Peyer's patch (tissue), 4 donors: ENCODE results near the gene LY86. TPM values are rescaled to one million over a fixed set of nuclear protein-coding genes. Genes with fewer than 3 reads are reported as not detected.

Source experiments
- DNase-seq, 3 donors: peaks; one replicate each; pipeline ENCODE4 v3.0.0-alpha.2; 2017 to 2019
- H3K27ac ChIP-seq, 4 donors: fragments of 200-600 bp; sonication (generic); one replicate each; pipeline ENCODE4 v1.5.1; 2016 to 2019
- H3K27me3 ChIP-seq, 2 donors: fragments of 200-600 bp; sonication (generic); one replicate each; pipeline ENCODE4 v1.5.1; 2019
- H3K36me3 ChIP-seq, 3 donors: fragments of 200-600 bp; sonication (generic); one replicate each; pipeline ENCODE4 v1.5.1; 2016 to 2019
- H3K4me1 ChIP-seq, 4 donors: fragments of 200-600 bp; sonication (generic); one replicate each; pipeline ENCODE4 v1.5.1; 2016 to 2019
- H3K4me3 ChIP-seq, 4 donors: fragments of 200-600 bp; sonication (generic); 1 replicate in 3 of 4; 2 replicates in 1 of 4; pipeline ENCODE4 v1.5.1; 2016 to 2019; ENCODE audit warnings: mild to moderate bottlenecking in 1 of 4
- H3K9me3 ChIP-seq, 4 donors: fragments of 200-600 bp; sonication (generic); one replicate each; pipeline ENCODE4 v1.5.1; 2016 to 2019; ENCODE audit warnings: mild to moderate bottlenecking in 1 of 4
- POLR2A ChIP-seq, 2 donors: fragments of 450-650 bp; IDR thresholded peaks; one replicate each; pipeline ENCODE4 v1.5.1; 2017; ENCODE audit warnings: antibody characterized with exemption in 2 of 2, mild to moderate bottlenecking in 2 of 2, moderate library complexity in 2 of 2
- total RNA-seq, 4 donors: library from RNA; depleted of rRNA; stranded (reverse); fragments of >200 nt; gene quantifications; one replicate each; pipeline ENCODE4 v1.1.0, GENCODE V29; 2016
- TF ChIP-seq, protein P1 (sequence below), 6 experiments: fragments of 450-650 bp in 4 of 6; fragments of 200-600 bp in 2 of 6; sonication (generic) in 1 of 6; IDR thresholded peaks; one replicate each; pipeline ENCODE4 v1.5.1; 2017 to 2019; ENCODE audit warnings: antibody characterized with exemption in 6 of 6, mild to moderate bottlenecking in 3 of 6, moderate library complexity in 1 of 6

LY86 gene
- total RNA-seq, 4 donors from 2014 or later, result 1.7 to 39.6 TPM; not detected in 2

DNA sequence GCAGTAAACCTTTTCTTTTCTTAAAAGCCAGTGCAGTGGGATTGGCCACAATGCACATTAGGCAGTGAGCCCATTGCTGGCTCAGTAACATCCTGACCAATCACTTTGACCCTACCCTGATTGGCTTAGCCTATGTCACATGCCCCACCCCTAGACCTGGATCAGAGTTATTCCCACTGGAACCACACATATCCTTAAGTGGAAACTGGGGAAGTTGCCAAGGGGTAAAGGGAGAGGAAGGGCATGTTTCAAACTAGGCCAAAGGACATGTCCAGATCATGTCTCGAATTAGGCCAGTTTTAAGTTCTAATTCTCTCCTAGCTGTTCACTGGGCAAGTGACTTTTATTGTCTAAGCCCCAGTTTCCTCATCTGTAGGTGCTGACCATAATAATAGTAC lies 69.3 kb downstream of the LY86 start:
- Histone ChIP-seq H3K4me1 (no peaks in the 10 kb centered on the region), H3K4me3 (no peak overlapping the region), H3K27me3 (no peaks in the 10 kb centered on the region), H3K36me3 (no peaks in the 10 kb centered on the region), H3K27ac (no peak overlapping the region), H3K9me3 (no peaks in the 10 kb centered on the region)
- no peak for TF ChIP-seq POLR2A (IDR thresholded peaks at IDR 0.05)
- TF ChIP-seq, protein P1, sequence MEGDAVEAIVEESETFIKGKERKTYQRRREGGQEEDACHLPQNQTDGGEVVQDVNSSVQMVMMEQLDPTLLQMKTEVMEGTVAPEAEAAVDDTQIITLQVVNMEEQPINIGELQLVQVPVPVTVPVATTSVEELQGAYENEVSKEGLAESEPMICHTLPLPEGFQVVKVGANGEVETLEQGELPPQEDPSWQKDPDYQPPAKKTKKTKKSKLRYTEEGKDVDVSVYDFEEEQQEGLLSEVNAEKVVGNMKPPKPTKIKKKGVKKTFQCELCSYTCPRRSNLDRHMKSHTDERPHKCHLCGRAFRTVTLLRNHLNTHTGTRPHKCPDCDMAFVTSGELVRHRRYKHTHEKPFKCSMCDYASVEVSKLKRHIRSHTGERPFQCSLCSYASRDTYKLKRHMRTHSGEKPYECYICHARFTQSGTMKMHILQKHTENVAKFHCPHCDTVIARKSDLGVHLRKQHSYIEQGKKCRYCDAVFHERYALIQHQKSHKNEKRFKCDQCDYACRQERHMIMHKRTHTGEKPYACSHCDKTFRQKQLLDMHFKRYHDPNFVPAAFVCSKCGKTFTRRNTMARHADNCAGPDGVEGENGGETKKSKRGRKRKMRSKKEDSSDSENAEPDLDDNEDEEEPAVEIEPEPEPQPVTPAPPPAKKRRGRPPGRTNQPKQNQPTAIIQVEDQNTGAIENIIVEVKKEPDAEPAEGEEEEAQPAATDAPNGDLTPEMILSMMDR (IDR thresholded peaks at IDR 0.05), result no peak
- no peak for DNase-seq

DNA sequence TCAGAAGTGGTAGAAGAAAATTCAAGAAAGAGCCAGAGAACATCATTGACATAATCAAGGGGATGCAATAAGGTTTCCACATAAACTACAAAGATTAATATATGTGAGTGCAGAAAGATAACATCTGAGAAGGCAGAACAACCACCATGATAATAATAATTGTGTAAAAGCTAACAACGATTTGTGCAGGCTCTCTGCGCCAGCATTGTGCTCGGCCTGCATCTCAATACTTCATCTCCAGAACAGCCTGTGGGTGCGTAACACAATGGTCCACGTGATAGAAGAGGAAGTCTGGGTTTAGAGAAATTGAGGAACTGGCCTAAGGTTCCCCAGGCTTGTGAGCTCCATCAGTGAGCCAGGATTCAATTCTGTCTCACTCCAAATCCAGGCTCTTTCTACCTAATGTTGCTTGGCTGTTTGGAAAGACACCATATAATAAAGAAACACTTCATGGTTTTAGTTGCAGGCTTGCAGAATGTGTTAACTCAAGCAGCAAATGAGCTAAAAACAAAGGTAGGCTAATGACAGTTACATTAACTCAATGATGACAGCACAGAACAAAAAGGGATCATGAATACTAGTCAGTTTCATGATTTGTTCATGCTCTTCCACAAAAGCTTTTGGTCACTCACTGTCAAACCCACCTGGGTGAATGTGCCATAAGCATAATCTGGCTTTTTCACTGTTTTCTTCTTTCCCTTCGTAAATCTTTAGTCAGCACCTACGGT lies 71.2 kb downstream of the LY86 start:
- DNase-seq, result peak in 2 of 3 donors; percentile 66 to 67
- Histone ChIP-seq H3K9me3 (no peaks in the 10 kb centered on the region), H3K4me3 (no peak overlapping the region), H3K27me3 (no peaks in the 10 kb centered on the region), H3K36me3 (no peaks in the 10 kb centered on the region), H3K4me1 (peaks cover 0 to 6% (median 0%) of the 10 kb centered on the region in 4 donors), H3K27ac (peak overlapping the region in 1 of 4 donors; percentile 55)
- TF ChIP-seq, protein P1 (IDR thresholded peaks at IDR 0.05), result no peak
- no peak for TF ChIP-seq POLR2A (IDR thresholded peaks at IDR 0.05)

DNA sequence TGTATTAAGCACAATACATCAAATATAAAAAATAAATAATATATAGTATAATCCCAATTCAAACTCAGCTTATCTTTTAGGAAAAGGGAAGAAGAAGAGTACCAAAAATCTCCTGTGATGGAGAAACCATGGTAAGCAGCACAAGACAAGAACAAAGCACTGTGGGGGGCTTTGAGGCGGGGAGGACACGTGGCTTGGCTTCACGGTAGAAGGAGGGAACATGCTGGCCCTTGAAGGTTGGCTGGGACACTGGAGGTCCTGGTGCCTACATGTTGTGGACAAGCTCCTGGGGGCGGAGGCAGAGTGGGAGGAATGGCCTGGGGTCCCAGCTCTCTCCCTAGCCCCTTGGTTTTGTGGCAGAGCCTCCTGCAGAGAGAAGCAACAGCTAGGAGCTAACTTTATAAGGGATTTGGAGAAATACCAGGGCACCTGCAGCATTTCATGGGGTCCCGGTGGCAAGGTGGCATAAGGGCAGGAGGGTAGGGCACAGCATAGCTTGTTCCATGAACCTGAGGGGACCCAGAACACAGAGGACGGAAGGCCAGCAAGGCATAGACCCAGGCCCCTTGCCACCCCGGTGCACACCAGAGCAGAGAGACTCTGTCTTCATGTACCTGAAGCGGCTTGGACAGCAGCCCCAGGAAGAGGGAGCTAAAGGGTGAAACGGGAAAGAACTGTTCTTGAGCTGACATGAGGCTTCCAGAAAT lies 72.0 kb downstream of the LY86 start:
- no peak for TF ChIP-seq POLR2A (IDR thresholded peaks at IDR 0.05)
- TF ChIP-seq, protein P1 (IDR thresholded peaks at IDR 0.05), result no peak
- Histone ChIP-seq H3K4me3 (no peak overlapping the region), H3K4me1 (peaks cover 0 to 6% (median 0%) of the 10 kb centered on the region in 4 donors), H3K9me3 (no peaks in the 10 kb centered on the region), H3K27me3 (no peaks in the 10 kb centered on the region), H3K36me3 (no peaks in the 10 kb centered on the region), H3K27ac (peak overlapping the region in 1 of 4 donors; percentile 2)
- no peak for DNase-seq

DNA sequence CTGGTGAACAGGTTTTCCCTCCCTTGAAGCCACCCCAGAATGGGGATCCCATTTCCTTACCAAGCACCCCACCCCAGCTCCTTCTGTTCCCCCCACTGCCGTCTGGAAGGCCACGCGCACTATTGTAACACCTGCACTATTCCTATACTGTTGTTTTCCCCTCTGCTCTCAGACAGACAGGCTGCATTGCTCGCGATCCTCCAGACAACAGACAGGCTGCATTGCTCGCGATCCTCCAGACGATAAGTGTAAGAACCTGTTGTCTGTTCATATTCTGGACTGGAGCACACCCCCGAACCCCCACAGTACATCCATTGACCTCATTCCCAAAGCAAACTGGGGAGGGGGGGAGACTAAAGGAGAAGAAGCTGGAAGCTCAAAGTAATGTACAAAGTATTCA lies 72.7 kb downstream of the LY86 start:
- no peak overlapping the region for H3K27ac ChIP-seq
- TF ChIP-seq POLR2A (IDR thresholded peaks at IDR 0.05), result no peak
- TF ChIP-seq, protein P1 (IDR thresholded peaks at IDR 0.05), result no peak
- no peak for DNase-seq
- H3K36me3 ChIP-seq, result no peaks in the 10 kb centered on the region
- no peak overlapping the region for H3K4me3 ChIP-seq
- H3K4me1 ChIP-seq, result peaks cover 0 to 6% (median 0%) of the 10 kb centered on the region in 4 donors
- H3K9me3 ChIP-seq, result no peaks in the 10 kb centered on the region
- no peaks in the 10 kb centered on the region for H3K27me3 ChIP-seq

DNA sequence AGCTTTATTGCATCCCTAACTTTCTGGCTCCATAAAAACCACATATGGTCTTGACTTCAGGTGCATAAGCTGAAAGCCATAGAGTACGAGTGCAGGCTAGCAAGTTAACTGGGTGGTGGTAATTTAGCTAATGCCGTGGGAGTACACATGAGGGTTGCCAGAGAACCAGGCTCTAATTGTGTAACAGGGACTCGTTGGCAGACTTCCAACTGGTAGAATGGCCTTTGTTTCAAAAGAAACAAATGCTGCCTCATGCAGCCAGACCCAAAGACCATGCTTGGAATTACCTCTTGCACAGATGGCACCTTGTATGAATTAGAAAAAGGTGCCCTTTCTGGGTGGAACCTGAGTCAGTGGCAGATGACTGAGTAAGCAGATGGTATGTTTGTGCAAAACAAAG lies 73.2 kb downstream of the LY86 start:
- DNase-seq, result peak in 1 of 3 donors; percentile 65
- Histone ChIP-seq H3K4me1 (peaks cover 0 to 6% (median 0%) of the 10 kb centered on the region in 4 donors), H3K36me3 (no peaks in the 10 kb centered on the region), H3K27me3 (no peaks in the 10 kb centered on the region), H3K9me3 (no peaks in the 10 kb centered on the region), H3K27ac (no peak overlapping the region), H3K4me3 (no peak overlapping the region)
- TF ChIP-seq, protein P1 (IDR thresholded peaks at IDR 0.05), result no peak
- no peak for TF ChIP-seq POLR2A (IDR thresholded peaks at IDR 0.05)
